Measurements from ENCODE around the gene CALHM4.

DNA sequence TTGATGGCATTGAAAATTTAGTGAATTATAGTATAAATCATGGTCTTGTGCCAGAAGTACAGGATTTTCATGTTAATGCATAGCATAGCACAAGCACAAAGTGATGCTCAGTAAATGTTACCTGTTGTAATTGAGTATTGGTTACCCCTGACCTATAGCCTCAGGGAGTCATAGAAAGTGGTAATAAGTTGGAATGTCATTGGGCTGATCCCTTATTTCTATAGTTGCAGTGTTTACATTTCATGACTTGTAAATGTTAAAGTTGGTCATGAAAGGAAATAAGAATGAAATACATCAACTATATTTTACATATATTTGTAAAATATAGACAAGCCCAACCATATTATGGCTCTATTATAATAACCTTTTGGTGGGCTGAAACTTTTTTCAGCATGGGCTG, 24.8 kb downstream of the CALHM4 start:
- TF ChIP-seq, protein P1, sequence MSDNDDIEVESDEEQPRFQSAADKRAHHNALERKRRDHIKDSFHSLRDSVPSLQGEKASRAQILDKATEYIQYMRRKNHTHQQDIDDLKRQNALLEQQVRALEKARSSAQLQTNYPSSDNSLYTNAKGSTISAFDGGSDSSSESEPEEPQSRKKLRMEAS (IDR thresholded peaks at IDR 0.05) = no peak
- no peak for TF ChIP-seq SP1 (IDR thresholded peaks at IDR 0.05; ENCODE audit: low read depth, low read length)
- TF ChIP-seq POLR2A (IDR thresholded peaks at IDR 0.05; ENCODE audit: control extremely low read depth in 1 of 2, low read depth in 2 of 2, low read length in 2 of 2) = no peak
- no peak for TF ChIP-seq EP300 (IDR thresholded peaks at IDR 0.05; ENCODE audit: borderline replicate concordance in 1 of 2, low read depth in 2 of 2, low read length in 2 of 2)
- TF ChIP-seq RBBP5 (IDR thresholded peaks at IDR 0.05; ENCODE audit: borderline replicate concordance, low read depth, low read length) = no peak
- TF ChIP-seq, protein P2, sequence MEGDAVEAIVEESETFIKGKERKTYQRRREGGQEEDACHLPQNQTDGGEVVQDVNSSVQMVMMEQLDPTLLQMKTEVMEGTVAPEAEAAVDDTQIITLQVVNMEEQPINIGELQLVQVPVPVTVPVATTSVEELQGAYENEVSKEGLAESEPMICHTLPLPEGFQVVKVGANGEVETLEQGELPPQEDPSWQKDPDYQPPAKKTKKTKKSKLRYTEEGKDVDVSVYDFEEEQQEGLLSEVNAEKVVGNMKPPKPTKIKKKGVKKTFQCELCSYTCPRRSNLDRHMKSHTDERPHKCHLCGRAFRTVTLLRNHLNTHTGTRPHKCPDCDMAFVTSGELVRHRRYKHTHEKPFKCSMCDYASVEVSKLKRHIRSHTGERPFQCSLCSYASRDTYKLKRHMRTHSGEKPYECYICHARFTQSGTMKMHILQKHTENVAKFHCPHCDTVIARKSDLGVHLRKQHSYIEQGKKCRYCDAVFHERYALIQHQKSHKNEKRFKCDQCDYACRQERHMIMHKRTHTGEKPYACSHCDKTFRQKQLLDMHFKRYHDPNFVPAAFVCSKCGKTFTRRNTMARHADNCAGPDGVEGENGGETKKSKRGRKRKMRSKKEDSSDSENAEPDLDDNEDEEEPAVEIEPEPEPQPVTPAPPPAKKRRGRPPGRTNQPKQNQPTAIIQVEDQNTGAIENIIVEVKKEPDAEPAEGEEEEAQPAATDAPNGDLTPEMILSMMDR (IDR thresholded peaks at IDR 0.05; ENCODE audit: control extremely low read depth in 1 of 3, insufficient read depth in 1 of 3, low read depth in 1 of 3, low read length in 3 of 3) = no peak
- TF ChIP-seq CHD2 (IDR thresholded peaks at IDR 0.05; ENCODE audit: low read length) = no peak
- TF ChIP-seq, protein P3, sequence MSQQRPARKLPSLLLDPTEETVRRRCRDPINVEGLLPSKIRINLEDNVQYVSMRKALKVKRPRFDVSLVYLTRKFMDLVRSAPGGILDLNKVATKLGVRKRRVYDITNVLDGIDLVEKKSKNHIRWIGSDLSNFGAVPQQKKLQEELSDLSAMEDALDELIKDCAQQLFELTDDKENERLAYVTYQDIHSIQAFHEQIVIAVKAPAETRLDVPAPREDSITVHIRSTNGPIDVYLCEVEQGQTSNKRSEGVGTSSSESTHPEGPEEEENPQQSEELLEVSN (IDR thresholded peaks at IDR 0.05) = no peak
- no peak for TF ChIP-seq SIN3A (conservative IDR thresholded peaks at IDR 0.05 in 1 of 2, IDR thresholded peaks at IDR 0.05 in 1 of 2; ENCODE audit: low read depth in 1 of 2, low read length in 2 of 2)
- TF ChIP-seq POLR2AphosphoS5 (IDR thresholded peaks at IDR 0.05; ENCODE audit: low read depth, low read length) = no peak
- TF ChIP-seq MAFK (IDR thresholded peaks at IDR 0.05; ENCODE audit: low read depth, low read length) = no peak
- TF ChIP-seq EZH2 (IDR thresholded peaks at IDR 0.05; ENCODE audit: low read depth, low read length, severe bottlenecking) = no peak
- TF ChIP-seq SP4 (IDR thresholded peaks at IDR 0.05; ENCODE audit: low read length) = no peak
- no peak for TF ChIP-seq JUN (IDR thresholded peaks at IDR 0.05; ENCODE audit: low read depth, low read length)
